NCI-H2196 treated with DMSO at 0.1 percent for 48 hours (cell line): ENCODE data around the gene CFAP92.

Experiments used
- DNase-seq: peaks from one replicate; lab custom pipeline; 2025; ENCODE audit not compliant: unreplicated experiment; lab: John Stamatoyannopoulos, UW

Gene CFAP92

GRCh38 chr3:128993461-128994172 lies at the start of gene CFAP92:
TSS of gene CFAP92 (minus strand) at chr3:128994076. CDS start at chr3:128993304, 772 bp downstream.
- peak; percentile 92 for DNase-seq

GRCh38 chr3:129040579-129041300 lies 46.9 kb upstream of the CFAP92 start:
- no peak for DNase-seq

GRCh38 chr3:129040039-129040336 lies 46.1 kb upstream of the CFAP92 start:
- no peak for DNase-seq

- peak; percentile 81 for DNase-seq
Observed at GRCh38 chr3:129039271-129040038, 45.6 kb upstream of the CFAP92 start.

GRCh38 chr3:129038121-129038855 lies 44.4 kb upstream of the CFAP92 start:
- DNase-seq: no peak

GRCh38 chr3:129037093-129037419 lies 43.2 kb upstream of the CFAP92 start:
- DNase-seq: no peak

- DNase-seq: no peak
Observed at GRCh38 chr3:129036222-129037092, 42.6 kb upstream of the CFAP92 start.

- no peak for DNase-seq
Observed at GRCh38 chr3:129035360-129036221, 41.7 kb upstream of the CFAP92 start.

GRCh38 chr3:129034642-129035041 lies 40.8 kb upstream of the CFAP92 start:
- no peak for DNase-seq

GRCh38 chr3:129033633-129034321 lies 39.9 kb upstream of the CFAP92 start:
- DNase-seq: no peak

- no peak for DNase-seq
Observed at GRCh38 chr3:129033151-129033550, 39.3 kb upstream of the CFAP92 start.

- DNase-seq: no peak
Observed at GRCh38 chr3:129032716-129033115, 38.8 kb upstream of the CFAP92 start.

GRCh38 chr3:129031476-129032215 lies 37.8 kb upstream of the CFAP92 start:
- DNase-seq: no peak

GRCh38 chr3:129030611-129031010 lies 36.7 kb upstream of the CFAP92 start:
- no peak for DNase-seq

GRCh38 chr3:129028866-129029265 lies 35.0 kb upstream of the CFAP92 start:
- no peak for DNase-seq

- no peak for DNase-seq
Observed at GRCh38 chr3:129027544-129027880, 33.6 kb upstream of the CFAP92 start.

- DNase-seq: peak; percentile 96
Observed at GRCh38 chr3:129026728-129027543, 33.1 kb upstream of the CFAP92 start.
